ENCODE measurements around the gene OR14I1.

OR14I1 gene

DNA sequence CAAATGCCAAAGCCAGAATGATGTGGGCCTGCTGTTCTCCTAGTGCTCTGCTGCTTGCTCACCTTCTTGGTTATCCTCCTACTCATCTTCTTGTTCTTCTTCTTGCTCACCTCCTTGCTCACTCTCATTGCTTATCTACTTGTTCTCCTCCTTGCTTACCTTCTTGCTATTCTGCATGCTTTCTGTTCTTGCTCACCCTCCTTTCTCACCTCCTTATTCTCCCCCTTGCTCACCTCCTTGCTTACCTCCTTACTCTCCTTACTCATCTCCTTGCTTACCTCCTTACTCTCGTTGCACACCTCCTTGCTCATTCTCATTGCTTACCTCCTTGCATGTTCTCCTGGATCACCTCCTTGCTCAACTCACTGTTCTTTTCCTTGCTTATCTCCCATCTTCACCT is at the start of gene OR14I1:
Gene OR14I1, minus strand, starts transcription at position 53 of the 400 bp plus-strand sequence.
- DNase-seq (ENCODE audit: low read depth) = no peak

GRCh38 chr1:248751635-248752034 is 49.1 kb upstream of the OR14I1 start:
- DNase-seq (ENCODE audit: low read depth) = no peak

DNA sequence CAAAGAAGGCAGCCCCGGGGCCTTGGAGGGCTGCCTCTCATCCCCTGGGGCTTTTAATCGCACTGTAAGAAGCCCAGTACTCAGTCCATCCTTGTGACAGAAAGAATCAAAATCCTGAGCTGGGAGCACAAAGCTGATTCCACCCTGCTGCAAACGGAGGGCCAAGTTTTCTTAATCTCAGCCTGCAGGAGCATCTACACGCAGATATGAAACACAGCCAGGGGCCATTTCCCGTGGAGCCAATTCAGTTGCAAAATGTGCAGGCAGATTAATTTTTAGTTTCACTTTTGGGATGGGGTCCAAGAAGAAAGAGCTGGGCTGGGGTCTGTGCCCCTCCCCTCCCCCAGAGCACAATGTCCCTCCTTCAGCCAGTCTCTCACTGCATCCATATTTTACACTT is 48.6 kb upstream of the OR14I1 start:
- DNase-seq (ENCODE audit: low read depth) = no peak

- no peak for DNase-seq (ENCODE audit: low read depth)
These were observed 47.9 kb upstream of the OR14I1 start for GRCh38 chr1:248750496-248750895.

- no peak for DNase-seq (ENCODE audit: low read depth)
These were observed 45.6 kb upstream of the OR14I1 start for GRCh38 chr1:248748211-248748610.

DNA sequence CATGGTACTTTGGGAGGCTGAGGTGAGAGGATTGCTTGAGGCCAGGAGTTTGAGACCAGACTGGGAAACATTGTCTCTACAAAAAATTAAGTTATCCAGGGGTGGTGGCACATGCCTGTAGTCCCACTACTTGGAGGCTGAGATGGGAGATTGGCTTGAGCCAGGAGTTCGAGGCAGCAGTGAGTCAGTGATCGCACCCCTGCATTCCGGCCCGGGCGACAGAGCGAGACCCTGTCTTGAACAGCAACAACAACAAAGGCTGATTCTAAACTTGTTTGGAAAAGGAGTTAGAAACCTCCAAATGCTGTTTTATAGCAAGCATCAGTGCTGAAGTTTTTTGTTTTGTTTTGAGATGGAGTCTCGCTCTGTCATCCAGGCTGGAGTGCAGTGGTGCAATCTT is 38.3 kb upstream of the OR14I1 start:
- no peak for DNase-seq (ENCODE audit: low read depth)

DNA sequence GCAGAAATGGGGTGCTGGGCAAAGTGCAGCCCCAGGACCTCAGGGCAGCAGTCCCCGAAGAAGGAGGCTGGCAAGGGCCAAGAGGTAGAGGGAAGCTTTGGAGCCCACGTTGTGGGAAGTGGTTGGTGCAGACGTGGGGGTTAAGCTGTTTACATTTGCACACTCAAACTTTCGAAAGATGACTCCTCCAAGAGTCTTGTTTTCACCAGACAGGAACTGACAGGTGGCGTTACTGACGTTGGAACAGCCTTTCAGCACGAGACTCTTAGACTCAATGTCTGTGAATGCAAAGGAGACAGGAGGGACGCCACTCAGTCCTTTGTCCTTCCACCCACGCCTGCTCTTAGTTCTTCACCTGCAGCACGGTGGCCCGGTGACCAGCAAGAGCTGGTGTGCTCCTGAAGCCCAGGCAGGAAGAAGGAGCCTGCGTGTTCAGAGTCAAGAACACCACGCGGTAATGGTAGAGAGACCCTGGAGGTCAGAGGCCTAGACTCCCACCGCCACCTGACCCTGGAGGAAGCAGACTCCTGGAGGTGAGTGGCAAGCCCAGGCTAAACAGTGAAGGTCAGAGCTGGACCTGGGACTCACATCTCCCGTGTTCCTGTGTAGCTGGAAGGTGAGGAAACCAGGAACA is 37.1 kb upstream of the OR14I1 start:
- no peak for DNase-seq (ENCODE audit: low read depth)

DNA sequence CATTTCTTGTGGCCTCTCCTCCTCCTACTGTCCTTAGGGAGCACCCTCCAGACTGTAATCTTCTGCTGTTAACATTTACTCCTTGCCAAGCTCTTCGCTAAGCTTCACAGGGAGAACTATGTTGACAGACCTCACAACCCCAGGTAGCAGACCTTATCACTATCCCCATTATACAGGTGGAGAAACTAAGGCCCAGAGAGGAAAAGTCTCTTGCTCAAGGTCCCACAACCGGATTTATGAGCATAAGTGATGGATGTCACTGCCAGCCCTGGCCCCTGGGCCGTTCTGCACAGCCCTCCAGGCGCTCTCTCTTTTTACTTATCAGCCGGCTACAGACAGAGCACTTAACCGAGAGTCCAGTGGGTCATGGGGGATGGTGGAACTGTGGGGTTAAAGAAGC is 34.9 kb upstream of the OR14I1 start:
- no peak for DNase-seq (ENCODE audit: low read depth)

DNA sequence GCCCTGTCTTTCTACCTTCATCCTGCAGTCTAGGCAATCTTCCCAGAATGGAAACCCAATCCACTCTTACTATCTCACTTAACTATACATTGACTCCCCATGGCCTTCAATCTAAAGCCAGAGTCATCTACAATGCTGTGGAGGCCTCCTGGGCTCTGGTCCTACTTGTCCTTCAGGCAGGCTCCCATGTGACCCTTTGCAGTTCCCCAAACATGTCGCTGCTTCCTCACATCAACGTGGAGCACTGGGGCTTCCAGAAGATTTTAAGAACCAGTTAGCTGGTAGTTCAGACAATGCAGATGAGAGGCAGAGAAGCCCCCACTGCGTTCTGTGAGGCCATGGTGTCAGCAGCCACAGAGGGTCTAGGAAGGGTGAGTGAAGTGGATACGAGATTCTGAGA is 34.4 kb upstream of the OR14I1 start:
- no peak for DNase-seq (ENCODE audit: low read depth)

- no peak for DNase-seq (ENCODE audit: low read depth)
These were observed 31.0 kb upstream of the OR14I1 start for GRCh38 chr1:248733566-248733965.

DNA sequence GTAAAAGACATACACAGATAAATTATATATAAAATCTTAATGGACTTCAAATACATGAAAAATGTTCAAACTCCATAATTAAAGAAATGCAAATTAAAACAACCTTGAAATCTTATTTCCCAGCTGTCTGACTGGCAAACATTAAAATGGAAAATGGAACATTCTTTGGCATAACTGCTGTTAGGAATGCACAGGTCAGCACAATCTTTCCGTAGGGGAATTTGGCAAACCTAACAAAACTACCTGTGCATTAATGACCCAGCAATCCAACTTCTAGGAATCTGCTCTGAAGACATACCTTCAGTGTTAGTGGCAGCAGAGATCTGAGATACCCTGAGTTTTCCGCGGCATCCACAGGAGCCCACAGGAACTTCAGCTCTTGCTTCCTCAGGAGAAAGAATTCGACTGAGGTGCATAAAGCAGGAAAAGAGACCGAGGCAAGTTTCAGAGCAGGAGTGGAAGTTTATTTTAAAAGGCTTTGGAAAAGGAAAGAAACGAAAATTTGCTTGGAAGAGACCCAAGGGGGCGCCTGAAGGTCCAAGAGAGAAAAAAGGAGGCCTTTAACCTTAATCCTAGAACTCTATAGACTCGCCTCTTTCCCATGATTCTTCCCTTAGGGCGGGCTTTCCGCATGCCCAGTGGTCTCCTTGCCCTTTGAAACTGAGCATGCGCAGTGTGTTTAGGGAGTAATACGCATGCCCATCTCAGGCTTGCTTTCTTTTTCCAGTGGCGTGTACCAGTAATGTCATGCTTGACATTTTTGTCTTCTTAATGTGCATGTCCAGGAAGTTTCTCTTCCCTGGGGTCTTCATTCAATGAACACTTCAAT is 28.2 kb upstream of the OR14I1 start:
- no peak for DNase-seq (ENCODE audit: low read depth)

DNA sequence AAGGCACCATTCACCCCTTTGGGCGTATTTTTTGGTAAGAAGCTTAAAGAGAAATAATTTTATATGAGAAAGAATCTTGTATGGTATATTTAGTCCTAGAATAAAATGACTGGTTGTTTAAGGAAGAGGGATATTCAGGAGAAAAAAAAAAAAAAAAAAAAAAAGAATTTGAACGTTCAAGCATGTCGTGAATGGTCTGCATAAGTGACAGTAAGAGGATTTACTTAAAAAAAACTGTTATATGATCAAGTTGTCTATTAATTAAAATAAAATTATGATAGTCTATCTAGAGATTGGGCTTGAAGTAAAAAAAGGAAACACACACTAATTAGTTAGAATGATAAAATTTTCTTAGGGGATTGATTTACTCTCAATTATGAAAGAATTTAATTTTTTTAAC is 11.7 kb upstream of the OR14I1 start:
- no peak for DNase-seq (ENCODE audit: low read depth)

- no peak for DNase-seq (ENCODE audit: low read depth)
These were observed 7.8 kb upstream of the OR14I1 start for GRCh38 chr1:248710305-248710900.

GRCh38 chr1:248704606-248705005 is 2.0 kb upstream of the OR14I1 start:
- DNase-seq (ENCODE audit: low read depth) = no peak

DNA sequence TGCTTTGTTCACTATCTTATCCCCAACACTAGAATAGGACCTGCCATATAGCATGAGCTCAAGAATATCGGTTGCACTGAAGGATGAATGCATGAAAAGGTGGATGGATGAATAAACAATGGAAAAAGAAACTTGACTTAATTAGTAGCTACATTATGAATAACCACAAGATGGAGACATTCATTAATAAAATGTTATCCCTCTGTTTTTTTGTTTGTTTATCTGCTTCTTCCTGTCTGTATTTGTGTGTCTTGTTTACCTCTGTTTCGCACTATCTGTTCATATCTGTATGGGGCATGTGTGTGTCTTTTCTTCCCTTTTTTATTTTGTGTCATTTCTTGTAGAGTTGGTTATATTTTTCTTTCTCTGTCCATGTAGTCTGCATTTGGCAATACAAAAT is 1.1 kb upstream of the OR14I1 start:
- no peak for DNase-seq (ENCODE audit: low read depth)

- no peak for DNase-seq (ENCODE audit: low read depth)
These were observed 3.5 kb downstream of the OR14I1 start for GRCh38 chr1:248699099-248699498.

DNA sequence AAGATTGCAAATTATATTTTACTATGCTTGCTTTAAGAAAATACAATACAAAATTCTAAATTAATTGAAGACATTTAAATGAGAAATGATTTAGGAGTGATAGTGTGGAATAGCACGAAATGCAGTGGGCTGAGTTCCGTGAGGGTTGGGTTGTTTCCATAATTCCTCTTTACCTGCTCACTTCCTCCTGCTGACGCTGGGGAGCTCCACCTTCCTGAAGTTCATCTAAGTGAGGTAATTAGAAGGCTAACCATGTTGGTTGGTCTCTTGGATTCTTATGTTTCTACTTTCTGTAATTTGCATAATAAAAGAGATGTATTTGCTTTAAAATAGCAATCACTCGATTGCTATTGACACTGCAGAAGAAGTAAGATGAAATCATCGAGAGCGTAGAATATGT is 4.7 kb downstream of the OR14I1 start:
- no peak for DNase-seq (ENCODE audit: low read depth)

- no peak for DNase-seq (ENCODE audit: low read depth)
These were observed 5.8 kb downstream of the OR14I1 start for GRCh38 chr1:248696774-248697173.

GRCh38 chr1:248696261-248696660 is 6.3 kb downstream of the OR14I1 start:
- no peak for DNase-seq (ENCODE audit: low read depth)

DNA sequence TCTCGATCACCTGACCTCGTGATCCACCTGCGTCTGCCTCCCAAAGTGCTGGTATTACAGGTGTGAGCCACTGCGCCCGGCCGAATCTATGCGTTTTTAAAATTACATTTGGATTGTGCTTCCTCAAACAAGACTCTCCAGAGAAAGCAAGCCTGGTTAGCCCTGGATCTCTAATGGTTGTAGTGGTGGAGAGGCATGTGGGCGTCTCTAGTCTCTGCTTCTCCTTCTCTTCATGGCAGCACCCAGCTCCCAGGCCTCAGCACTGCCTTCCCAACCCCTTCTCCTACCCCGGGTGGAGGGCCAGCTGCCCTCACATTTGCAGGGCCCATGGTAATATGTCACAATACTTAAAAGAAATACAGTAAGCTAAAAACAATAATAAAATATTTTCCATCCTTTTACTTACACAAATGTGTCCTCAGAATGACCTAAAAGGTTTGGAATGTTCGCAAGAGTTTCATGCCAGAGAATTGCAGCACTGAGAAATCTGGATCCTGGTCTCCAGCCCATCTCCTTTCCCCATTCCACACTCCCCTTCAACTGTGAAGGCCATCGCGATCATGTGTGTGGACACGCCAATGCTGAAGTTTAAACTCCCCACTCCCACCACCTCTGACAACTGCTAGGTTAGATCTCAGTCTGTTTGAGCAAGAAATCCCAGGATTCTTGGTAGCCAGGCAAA is 7.0 kb downstream of the OR14I1 start:
- DNase-seq (ENCODE audit: low read depth) = no peak

GRCh38 chr1:248691567-248692155 is 10.9 kb downstream of the OR14I1 start:
- no peak for DNase-seq (ENCODE audit: low read depth)

DNA sequence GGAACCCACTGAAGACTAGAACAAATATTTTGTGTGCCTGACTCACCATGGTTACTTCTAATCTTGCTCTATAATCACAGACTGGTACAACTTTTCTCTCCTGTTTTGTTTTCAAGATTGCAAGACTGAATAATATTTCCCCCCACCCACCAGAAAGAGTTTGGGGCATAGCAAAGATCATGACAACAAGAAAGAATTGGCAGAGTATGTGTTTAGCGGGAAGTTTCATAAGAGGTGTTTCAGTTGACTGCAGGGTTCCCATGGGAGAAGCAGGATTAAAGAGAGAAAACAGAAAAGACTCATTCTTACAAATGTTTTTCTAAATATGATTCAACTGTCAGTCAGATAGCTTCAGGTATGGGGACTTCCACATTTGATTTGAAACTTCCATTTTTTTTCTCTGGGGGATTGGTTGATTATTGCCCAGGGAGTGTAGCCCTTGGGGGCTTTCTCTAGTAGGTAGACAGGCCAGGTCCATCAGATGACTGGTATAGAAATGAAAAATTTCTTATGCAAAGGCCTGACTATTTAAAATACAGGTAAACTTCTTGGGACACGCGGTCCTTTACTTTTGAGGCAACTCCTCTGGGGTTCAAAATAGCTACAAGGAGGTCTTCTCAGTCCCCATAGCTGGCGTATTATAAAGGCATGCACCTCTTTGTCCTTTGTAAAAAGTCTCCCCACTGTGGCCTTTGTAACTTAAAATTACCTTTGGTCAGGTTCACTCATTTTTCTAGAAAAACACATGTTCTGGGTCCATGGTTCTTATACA is 13.9 kb downstream of the OR14I1 start:
- DNase-seq (ENCODE audit: low read depth) = no peak
